GM12878 (cell line): ENCODE data around the gene ADAM15. TPM values are rescaled to one million over a fixed set of nuclear protein-coding genes. Genes with fewer than 3 reads are reported as not detected.

ENCODE experiments used
- ATAC-seq: fragments of 200-7000 bp; cut with Tn5 transposase; 3 replicates; pipeline ENCODE4 v1.9.1; 2020; ENCODE audit warnings: mild to moderate bottlenecking, moderate library complexity
- BruUV-seq: library from RNA; stranded (reverse); fragments of 400-500 nt; replicated peaks from 2 replicates; lab custom pipeline; 2021; lab: Mats Ljungman, UMichigan
- CTCF ChIA-PET: fragments of 300-600 bp; sonication (Branson Sonifier 250); formaldehyde crosslinking; extraction: SDS; loops from one replicate; lab custom pipeline; 2021; ENCODE audit warnings: inconsistent platforms; lab: Yijun Ruan, JAX
- POLR2A ChIA-PET: fragments of 350-600 bp; formaldehyde crosslinking; extraction: SDS; loops from one replicate; lab custom pipeline; 2021; ENCODE audit warnings: inconsistent platforms; lab: Charles Lee
- RAD21 ChIA-PET: fragments of 300-600 bp; sonication (Branson Sonifier 250); formaldehyde crosslinking; loops from one replicate; lab custom pipeline; 2023; ENCODE audit warnings: antibody characterized with exemption; ENCODE audit not compliant: unreplicated experiment; lab: Charles Lee
- SMC1A ChIA-PET: fragments of 300-600 bp; sonication (Branson Sonifier 250); formaldehyde crosslinking; loops from one replicate; lab custom pipeline; 2023; ENCODE audit not compliant: unreplicated experiment, uncharacterized antibody; lab: Charles Lee
- DNase-seq: peaks from one replicate; pipeline ENCODE4 v3.0.0-alpha.2; 2011; ENCODE audit warnings: low read depth, low spot score
- FAIRE-seq: peaks from 3 replicates; lab custom pipeline; 2011; peaks lifted over from hg19 to GRCh38; lab: Jason Lieb, UNC
- H2AFZ ChIP-seq: 2 replicates; pipeline ENCODE4 v1.6.0; 2011; ENCODE audit warnings: low read depth, low read length, control low read depth; ENCODE audit not compliant: control insufficient read depth
- H3K27ac ChIP-seq: 2 replicates; pipeline ENCODE4 v1.5.1; 2011; ENCODE audit warnings: control low read depth; ENCODE audit not compliant: control insufficient read depth, insufficient read depth
- H3K27me3 ChIP-seq, 2 experiments: replicated peaks in 1 of 2; 2 replicates each; pipeline versions ENCODE4 v1.6.0 to v1.6.1; 2011; ENCODE audit warnings: low read length in 1 of 2; ENCODE audit not compliant: control insufficient read depth in 2 of 2, insufficient read depth in 2 of 2
- H3K36me3 ChIP-seq, 2 experiments: 2 replicates each; pipeline ENCODE4 v1.5.1; 2011; ENCODE audit warnings: low read length in 1 of 2; ENCODE audit not compliant: control insufficient read depth in 2 of 2, insufficient read depth in 2 of 2
- H3K4me1 ChIP-seq: 2 replicates; pipeline ENCODE4 v1.6.1; 2011; ENCODE audit warnings: mild to moderate bottlenecking, low read length, moderate library complexity, mixed read lengths; ENCODE audit not compliant: control insufficient read depth, insufficient read depth
- H3K4me2 ChIP-seq: 2 replicates; pipeline ENCODE4 v1.6.0; 2011; ENCODE audit warnings: control low read depth; ENCODE audit not compliant: control insufficient read depth, insufficient read depth
- H3K4me3 ChIP-seq: fragments of 200-600 bp; sonication (generic); 2 replicates; pipeline ENCODE4 v1.5.1; 2016
- H3K79me2 ChIP-seq: 2 replicates; pipeline ENCODE4 v1.6.0; 2011; ENCODE audit warnings: low read length; ENCODE audit not compliant: control insufficient read depth, insufficient read depth
- H3K9ac ChIP-seq: 2 replicates; pipeline ENCODE4 v1.8.0; 2011; ENCODE audit warnings: low read length, control low read depth, mixed read lengths; ENCODE audit not compliant: control insufficient read depth, insufficient read depth
- H3K9me3 ChIP-seq: replicated peaks from 3 replicates; pipeline ENCODE4 v1.5.1; 2011; ENCODE audit warnings: mild to moderate bottlenecking, low read length; ENCODE audit not compliant: control insufficient read depth, insufficient read depth
- H4K20me1 ChIP-seq: 2 replicates; pipeline ENCODE4 v1.6.0; 2011; ENCODE audit not compliant: control insufficient read depth, insufficient read depth
- EGR1 ChIP-seq, 2 experiments: IDR thresholded peaks; 1 replicate in 1 of 2; 2 replicates in 1 of 2; pipeline ENCODE4 v1.6.1; 2011 to 2012; ENCODE audit warnings: low read depth in 2 of 2, low read length in 2 of 2, borderline replicate concordance in 1 of 2, mild to moderate bottlenecking in 1 of 2, moderate library complexity in 1 of 2
- HDAC2 ChIP-seq: fragments of 200-600 bp; sonication (generic); IDR thresholded peaks from 2 replicates; pipeline ENCODE4 v1.6.1; 2017
- ZBTB11 ChIP-seq: fragments of 450-650 bp; formaldehyde crosslinking; IDR thresholded peaks from 2 replicates; pipeline ENCODE4 v1.5.0; 2022; ENCODE audit warnings: mild to moderate bottlenecking, missing genetic modification characterization
- WGBS: methylation state at CpG from one replicate; pipeline ENCODE4 v1.1.6; 2016; ENCODE audit warnings: low lambda C conversion rate; ENCODE audit not compliant: insufficient replicate concordance, insufficient coverage; ENCODE audit errors: missing lambda C conversion rate; 5-methylcytosine and 5-hydroxymethylcytosine counted together
- in situ Hi-C: fragments of 300-500 bp; cut with MboI; formaldehyde crosslinking; loops from 9 replicates; pipeline ENCODE4 v1.14.3; 2018; ENCODE audit warnings: mixed read lengths
- intact Hi-C: fragments of 100-400 bp; cut with micrococcal nuclease; formaldehyde crosslinking; loops from one replicate; pipeline ENCODE4 v1.14.2; 2022; ENCODE audit not compliant: unreplicated experiment
- polyA plus RNA-seq, 11 experiments: library from polyadenylated mRNA; depleted of rRNA in 4 of 11; unstranded in 6 of 11; stranded (reverse) in 5 of 11; fragments of >200 nt; fragmentation: Nextera tagmentation in 4 of 11; fragmentation: Illumina TruSeq in 1 of 11; extraction: Ambion mirVana in 4 of 11; extraction: Trizol in 1 of 11; gene quantifications; 1 replicate in 1 of 11; 2 replicates in 10 of 11; pipeline versions ENCODE4 v1.2.1 to v1.2.3, GENCODE V29; 2011 to 2016; ENCODE audit warnings: inconsistent platforms in 2 of 11, missing spikeins in 2 of 11, low read depth in 1 of 11
- total RNA-seq, 4 experiments: library from RNA; depleted of rRNA in 3 of 4; stranded (reverse); fragments of >200 nt in 3 of 4; fragmentation: Illumina TruSeq in 1 of 4; extraction: Trizol in 1 of 4; gene quantifications; 2 replicates each; pipeline versions ENCODE4 v1.2.1 to v1.2.3, GENCODE V29; 2013 to 2021

Gene ADAM15
- total and polyA plus RNA-seq, 10 of the 15 experiments (the other 5 are each of a cell fraction or from before 2014, with no cell fraction given): 0.29 to 38.8 (median 14.7) TPM

GRCh38 chr1:155019377-155020245, 31.5 kb upstream of the ADAM15 start:
- Histone ChIP-seq H3K79me2 (no peaks in the 10 kb centered on the region; the same call in 1 of the 2 replicates), H2AFZ (no peak overlapping the region), H3K36me3 (peaks cover 0 to 13% of the 10 kb centered on the region in 2 experiments; a peak in 2 of 4 replicates), H3K9me3 (no peaks in the 10 kb centered on the region), H3K4me1 (peaks cover 19% of the 10 kb centered on the region), H3K27me3 (no peaks in the 10 kb centered on the region; a peak in 1 of 4 replicates), H3K9ac (no peak overlapping the region), H3K27ac (no peak overlapping the region), H3K4me2 (no peak overlapping the region)
- DNase-seq (no peak), FAIRE-seq (no peak), ATAC-seq (no peak)
- intact Hi-C loops (no loop called here), in situ Hi-C loops (no loop called here)
- BruUV-seq: no TSS peak
- TF ChIP-seq EGR1 (IDR thresholded peaks at IDR 0.05; ENCODE audit: borderline replicate concordance in 1 of 2, low read depth in 2 of 2, low read length in 2 of 2) (no peak), HDAC2 (no peak), ZBTB11 (no peak)
- TF ChIP-seq, all 136 proteins: peak for 0
- Histone ChIP-seq H3K4me3 (no peak overlapping the region), H4K20me1 (no peaks in the 10 kb centered on the region)
- ChIA-PET SMC1A (interaction anchor here (0.8 to 1.6 kb wide), 9 partner anchors 26 to 71 kb away, joined by 3 to 5 read pairs (median 3); partner anchors contain the start of genes PYGO2 and SHC1), CTCF (interaction anchor here (0.6 to 4.2 kb wide), 11 partner anchors 15 to 460 kb away, joined by 3 to 34 read pairs (median 4); partner anchors contain the start of gene PBXIP1), POLR2A (interaction anchor here (0.6 to 2.3 kb wide), 2 partner anchors 16 to 35 kb away, joined by 3 to 8 read pairs; no protein-coding TSS in a partner anchor), RAD21 (interaction anchor here (1.2 to 3.1 kb wide), 2 partner anchors 16 to 46 kb away, joined by 4 to 14 read pairs; partner anchors contain the start of gene ZBTB7B)
- WGBS: 67% methylated on average over 11 of the region's 11 CpGs
